GM18502 (cell line): Measurements from ENCODE around the gene ZNF407.

ENCODE experiments used
- ATAC-seq: cut with Tn5 transposase; IDR thresholded peaks from one replicate; pipeline ENCODE4 v1.9.1; 2021; ENCODE audit warnings: mild to moderate bottlenecking; ENCODE audit not compliant: unreplicated experiment, poor library complexity

The ZNF407 gene

DNA sequence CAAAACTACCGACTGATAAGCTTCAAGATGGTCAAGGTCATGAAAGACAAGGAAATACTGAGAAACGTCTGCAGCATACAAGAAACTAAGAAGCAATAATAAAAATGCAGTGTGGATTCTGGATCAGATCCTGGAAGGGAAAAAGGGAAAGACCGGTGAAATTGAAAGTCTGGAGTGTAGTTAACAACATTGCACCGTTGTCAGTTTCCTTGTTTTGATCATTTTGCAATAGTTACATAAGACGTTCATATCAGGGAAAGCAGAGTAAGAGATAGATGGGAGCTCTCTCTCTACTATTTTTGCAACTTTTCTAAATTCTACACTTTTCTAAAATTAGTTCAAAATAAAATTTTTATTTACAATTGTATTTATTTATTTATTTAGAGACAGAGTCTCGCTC, 15.0 kb upstream of the ZNF407 start:
- no peak for ATAC-seq

DNA sequence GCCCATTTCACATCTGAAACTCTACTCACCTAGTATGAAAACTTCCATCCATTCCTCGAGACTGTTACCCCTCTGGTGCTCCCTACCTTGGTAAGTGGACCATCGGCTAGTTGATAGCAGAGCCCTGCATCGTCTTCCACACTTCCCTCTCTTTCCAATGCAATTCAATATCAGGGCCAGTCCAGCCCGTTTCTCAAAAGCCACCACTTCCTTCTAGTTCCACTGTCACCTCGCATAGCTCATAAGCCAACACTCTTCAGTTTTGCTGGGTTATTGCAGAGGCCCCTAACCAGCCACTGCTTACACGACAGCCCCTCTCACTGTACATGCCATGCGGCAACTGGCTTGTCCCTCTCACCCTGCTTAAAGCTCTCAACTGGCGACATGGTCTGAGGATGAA, 10.2 kb upstream of the ZNF407 start:
- no peak for ATAC-seq

DNA sequence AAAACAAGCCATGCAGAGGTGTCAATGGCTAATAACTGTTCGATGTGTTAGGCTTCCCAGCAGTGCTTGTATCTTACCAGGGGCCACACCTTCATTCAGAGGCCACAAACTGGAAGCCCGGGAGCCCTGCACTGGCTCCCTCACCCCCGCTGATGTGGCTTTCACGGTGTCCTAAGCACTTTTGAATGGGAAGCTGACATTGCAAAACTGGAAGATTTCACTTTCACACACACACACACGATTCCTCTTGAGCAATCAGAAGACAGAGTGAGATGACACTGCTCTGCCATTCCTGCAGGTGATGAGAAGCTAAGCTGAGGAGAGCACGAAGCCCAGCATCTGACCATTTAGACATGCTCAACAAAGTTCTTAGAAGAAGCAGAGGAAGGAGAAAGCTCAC, 8.6 kb upstream of the ZNF407 start:
- ATAC-seq, result no peak

DNA sequence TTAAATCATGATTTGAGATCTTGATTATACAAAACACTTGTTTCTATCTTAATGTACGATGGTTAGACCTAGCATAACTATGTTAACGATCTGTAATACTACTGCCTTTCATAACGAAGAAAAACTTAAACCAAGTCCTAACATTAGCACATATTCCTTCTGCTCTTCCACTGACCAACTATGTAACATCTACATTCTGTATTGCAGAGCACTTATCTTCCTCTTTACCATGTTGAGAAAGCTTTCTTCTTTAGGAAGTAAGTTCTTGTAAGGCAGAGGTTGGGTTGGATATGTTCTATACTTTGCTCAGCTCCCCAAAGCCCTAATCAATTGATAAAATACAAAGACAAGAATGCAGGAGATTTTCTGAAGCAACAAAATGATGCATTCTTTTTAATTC, 7.9 kb upstream of the ZNF407 start:
- no peak for ATAC-seq

DNA sequence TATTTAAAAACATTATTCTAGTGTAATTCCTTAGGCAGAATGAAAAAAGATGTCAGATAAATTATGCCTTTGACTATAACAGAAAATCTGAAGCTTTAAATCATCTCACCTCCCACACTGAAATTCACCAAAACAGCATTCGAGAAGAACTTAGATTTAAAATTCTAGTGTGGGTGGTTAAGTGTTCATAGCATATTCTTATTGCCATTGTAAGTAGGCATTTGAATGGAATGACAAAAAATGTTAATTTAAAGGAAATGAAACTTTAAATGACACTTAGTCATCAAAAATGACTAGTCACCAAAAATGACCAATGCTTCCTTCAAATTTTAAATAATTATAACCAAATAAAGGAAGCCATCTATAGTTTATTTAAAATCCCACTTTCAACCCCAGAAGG, 7.0 kb upstream of the ZNF407 start:
- no peak for ATAC-seq

DNA sequence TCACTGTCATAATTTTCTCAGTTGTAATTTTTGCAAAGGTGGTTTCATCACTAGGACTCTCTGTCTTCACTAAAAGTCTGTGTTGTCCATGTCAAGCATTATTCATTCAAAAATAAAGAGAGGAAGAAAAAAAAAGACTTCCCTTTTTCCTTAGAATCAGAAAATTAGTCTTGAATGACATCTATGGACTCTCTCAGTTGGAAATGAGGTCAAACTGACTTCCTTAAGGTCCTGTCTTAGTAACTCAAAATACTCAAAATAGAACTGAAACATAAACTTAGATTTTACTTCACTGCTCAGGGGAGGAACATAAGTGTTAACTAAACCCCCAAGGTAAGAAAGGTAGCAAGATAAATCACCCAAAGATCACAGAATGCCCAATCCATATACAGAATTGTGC, 2.2 kb upstream of the ZNF407 start:
- no peak for ATAC-seq

DNA sequence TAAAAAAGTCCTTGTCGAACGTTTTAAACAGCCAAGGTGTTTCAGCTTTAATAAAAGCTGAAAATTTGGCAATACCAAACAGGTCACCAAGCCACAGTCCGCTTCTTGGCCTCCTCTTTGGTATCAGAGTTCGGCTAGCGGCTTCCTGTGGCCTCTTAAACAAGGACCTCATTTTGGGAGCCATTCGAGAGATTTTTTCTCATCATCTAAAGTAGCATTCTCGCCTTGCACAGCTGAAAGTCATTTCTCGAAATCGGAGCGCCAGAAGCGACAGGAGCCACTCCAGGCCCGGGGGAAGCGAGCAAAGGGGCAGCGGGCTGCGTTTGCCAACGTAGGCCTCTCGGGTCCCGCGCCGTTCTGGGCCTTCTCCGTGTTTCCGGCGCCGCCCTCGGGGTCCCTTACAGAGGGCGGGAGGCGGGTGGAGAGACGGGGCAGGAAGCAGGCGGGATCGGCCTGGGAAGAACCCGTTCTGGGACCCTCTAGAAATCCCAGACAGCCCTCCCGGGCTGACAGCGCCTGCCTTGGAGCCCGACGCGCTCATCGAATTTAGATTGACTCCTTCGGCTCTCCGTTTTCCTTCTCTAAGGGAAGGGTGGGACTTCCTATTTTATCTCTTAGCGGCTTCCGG, 522 bp upstream of the ZNF407 start:
- ATAC-seq, result peak; percentile 38

DNA sequence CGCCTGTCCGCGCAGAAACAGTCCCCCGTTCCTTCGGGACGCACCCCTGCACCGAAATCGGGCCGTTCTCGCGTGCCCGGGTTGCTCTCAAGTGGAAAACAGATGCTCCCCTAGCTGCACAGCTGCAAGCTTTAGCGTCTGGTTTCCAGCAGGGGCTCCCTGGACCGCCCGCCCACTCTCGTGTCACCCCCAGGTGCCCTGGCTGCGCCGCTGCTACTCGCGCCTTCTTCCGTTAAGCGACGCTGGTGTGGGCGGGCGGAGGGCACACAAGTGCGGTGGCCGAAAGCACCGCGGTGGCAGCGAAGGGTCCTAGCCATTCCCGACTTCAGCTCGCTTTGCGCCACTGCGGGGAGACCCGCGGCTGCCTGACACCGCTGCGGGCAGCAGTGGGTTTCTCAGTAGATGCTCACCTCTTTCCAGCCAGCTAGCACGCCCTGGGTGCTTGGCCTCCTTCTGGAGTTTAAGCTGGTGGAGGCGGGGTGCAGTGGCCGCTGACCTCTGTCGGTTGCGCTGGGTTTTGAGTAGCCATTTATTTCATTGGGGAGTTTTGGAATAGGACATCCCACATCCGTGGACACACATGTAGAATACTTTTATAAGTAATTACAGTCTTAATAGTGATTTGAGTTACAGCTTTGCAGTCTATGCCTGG, 806 bp downstream of the ZNF407 start:
- peak; percentile 67 for ATAC-seq

DNA sequence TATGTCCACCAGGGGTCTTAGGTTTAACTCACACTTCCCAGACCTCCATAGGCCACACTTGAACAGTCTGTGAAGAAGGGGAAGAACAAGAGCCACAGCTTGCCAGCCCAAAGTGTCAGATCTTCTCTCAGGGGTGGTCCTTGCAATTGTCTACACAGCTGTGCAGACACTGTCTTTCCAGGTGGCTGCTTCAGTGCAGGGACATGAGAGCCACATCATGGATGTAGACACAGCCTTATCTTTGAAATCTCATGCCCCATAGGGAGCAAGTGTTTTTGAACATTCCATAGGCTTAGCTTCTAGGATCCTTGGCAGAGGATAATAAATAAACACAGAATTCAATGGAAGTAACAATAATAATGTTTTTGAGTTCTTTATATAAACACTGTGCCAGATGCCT, 6.7 kb downstream of the ZNF407 start:
- no peak for ATAC-seq

DNA sequence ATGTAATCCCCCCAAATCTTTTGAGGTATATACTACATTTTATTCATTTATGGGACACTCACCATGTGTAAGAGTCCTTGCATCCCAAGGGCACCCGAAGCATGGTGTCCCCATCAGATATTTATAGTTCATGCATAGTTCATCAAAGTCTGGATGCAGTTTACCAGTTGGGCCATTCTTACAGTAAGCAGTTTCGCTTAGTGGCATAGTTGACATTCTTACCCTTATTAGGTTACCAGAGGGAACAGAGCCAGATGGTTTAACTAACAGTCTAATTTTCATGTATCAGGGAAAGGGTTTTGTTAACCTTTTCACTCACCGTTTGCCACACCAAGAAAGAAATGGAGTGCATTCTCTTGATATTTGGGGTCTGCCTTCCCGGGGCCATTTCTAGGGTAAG, 7.1 kb downstream of the ZNF407 start:
- no peak for ATAC-seq

DNA sequence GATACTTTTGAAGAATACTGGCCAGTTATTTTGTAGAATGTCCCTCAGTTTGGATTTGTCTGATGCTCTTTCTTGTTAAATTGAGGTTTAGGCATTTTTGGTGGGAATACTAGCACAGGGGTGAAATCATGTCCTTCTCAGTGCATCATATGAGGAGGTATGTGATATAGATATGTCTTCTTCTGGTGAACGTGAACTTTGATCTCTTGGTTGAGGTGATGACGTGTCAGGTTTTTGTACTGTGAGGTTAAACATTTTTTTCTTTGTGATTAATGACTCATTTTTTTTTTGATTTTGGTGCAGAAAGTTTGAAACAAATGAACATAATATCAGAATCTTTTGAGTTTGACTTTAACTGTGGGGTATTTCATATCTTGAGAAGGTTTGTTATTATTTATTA, 11.0 kb downstream of the ZNF407 start:
- no peak for ATAC-seq

DNA sequence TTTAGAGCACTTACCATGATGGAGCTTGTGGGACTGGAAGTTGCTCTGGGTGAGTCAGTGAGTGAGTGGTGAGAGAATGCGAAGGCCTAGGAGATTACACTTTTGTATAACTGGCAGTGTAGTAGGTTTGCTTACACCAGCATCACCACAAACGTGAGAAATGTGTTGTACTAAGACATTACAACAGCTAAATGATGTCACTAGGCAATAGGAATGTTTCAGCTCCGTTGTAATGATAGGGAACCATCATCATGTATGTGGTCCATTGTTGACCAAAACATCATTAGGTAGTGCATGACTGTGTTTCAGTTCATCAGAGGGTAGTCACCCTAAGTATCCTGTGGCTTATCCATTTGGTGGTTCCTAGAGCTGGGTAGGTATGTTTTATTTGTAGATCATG, 11.9 kb downstream of the ZNF407 start:
- no peak for ATAC-seq

DNA sequence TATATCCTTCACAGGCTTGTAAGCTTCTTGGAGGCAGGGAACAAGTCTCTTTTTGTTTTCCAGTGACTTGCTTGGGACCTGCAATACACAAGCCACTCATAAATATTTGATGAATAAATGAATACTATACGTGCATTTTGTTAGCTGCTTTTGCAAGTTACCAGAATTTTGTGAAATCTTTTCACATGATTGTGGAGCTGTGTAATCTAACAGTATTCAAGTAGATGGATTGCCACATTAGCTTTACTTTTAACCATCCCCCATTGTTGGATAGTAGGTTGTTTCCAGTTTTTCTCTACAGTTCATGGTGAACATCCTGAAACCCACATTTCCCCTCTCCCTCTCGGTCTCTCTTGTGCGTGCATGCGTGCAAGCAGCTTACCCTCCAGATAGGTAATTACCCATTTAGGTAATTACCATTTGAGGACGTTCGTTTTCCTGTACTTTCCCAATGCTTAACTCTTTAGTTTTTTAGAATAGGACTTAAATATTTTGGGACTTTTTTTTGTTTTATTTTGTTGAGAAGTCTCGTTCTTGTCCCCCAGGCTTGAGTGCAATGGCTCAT, 12.5 kb downstream of the ZNF407 start:
- ATAC-seq, result no peak

DNA sequence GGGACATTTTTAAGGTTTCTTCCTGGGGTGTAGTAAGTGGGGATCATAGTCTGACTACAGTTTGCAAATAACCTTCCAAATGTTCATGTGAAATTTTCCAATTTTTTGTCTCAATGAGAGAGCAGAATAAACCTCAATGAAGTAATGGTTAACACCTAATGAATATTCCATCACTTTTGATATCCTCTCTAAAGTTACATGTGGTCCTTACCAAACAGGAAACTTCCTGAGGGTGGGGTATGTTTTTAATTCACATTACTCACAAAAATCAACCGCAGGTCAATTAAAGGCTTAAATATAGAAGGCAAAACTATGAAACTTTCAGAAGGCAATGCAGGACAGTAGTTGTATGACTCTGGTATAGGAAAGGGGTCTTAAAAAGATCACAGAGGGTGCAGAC, 13.2 kb downstream of the ZNF407 start:
- ATAC-seq, result no peak

DNA sequence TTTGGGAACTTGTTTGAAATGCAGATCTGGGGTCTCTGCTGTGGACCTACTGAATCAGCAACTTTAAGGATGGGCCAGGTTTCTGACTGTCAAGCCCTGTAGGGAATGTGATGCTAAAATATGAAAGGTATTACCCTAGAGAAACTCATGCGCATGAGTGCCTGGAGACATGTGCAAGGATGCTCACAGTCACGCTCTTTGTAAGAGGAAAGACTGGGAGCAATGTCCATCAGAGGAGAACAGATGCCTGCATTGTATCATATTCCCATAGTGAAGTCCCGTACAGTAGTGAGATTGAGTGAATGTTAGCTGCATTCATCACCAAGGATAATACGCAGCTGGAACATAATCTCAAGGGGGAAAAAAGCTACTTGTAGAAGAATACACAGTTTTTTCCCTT, 14.1 kb downstream of the ZNF407 start:
- ATAC-seq, result no peak

DNA sequence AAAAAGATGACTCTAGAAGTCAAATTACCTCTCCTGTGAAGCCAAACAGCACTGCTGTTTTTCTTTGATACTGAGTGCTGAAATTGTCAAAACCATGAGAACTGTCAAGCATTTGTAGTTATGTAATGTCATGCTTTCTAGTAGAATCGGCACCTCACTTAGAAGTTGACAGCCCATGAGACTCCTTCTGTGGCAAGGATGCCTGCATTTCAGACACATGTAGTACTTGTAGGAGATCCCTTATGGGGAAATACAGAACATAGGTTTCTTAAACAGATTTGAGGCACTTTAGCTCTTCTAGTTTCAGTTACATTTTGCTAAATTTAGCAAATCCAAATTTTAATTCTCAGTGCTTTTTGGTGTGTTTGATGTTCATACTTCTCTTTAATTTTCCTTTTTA, 15.7 kb downstream of the ZNF407 start:
- peak; percentile 53 for ATAC-seq

DNA sequence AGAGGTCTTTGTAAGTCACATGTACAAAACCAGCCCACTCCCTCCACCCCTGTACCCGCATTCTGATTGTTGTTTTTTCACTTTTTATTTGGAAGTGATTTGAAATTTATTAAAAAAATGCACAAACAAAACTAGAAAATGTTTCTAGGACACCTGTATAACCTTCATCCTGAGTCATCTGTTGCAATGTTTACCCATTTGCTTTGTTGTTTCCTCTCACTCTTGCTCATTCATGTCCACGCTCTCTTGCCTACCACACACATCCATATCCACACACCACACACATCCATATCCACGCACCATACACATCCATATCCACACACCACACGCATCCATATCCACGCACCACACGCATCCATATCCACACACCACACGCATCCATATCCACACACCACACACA, 18.8 kb downstream of the ZNF407 start:
- ATAC-seq, result no peak

DNA sequence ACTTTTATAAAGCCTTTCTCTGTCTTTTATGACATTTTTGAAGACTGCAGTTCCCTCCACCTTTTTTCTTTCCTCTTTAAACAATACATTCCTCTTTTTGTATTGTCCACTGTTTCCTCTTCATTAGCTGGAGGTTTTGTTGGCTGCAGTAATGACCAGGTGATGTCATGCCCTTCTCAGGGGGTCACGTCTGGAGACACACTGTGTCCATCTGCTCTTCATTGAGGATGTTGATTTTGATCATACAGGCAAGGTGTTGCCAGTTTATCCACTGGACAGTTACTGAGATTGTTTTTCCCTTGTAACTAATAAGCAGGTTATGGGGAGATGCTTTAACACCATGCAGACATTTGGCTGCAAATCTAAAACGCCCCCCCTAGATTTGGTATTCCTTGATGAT, 19.8 kb downstream of the ZNF407 start:
- ATAC-seq, result no peak

DNA sequence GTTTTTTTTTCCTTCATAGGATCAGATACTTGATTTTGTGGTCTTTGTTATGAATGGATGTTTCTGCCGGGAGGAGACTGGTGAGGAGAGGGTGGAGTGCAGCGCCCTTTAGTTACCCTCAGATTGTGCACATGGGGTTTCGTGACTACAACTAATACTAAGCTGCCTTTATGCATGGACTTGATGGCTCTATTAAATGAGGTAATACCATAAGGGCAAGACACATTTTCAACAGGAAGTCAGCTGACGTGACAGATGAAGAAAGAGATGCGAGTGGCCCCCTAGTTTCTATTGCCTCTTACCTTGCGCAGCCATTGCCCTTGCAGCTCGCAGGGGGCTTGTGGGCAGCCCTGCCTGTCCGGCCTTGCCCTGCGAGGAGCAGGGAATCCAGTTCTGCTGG, 24.4 kb downstream of the ZNF407 start:
- ATAC-seq, result no peak

DNA sequence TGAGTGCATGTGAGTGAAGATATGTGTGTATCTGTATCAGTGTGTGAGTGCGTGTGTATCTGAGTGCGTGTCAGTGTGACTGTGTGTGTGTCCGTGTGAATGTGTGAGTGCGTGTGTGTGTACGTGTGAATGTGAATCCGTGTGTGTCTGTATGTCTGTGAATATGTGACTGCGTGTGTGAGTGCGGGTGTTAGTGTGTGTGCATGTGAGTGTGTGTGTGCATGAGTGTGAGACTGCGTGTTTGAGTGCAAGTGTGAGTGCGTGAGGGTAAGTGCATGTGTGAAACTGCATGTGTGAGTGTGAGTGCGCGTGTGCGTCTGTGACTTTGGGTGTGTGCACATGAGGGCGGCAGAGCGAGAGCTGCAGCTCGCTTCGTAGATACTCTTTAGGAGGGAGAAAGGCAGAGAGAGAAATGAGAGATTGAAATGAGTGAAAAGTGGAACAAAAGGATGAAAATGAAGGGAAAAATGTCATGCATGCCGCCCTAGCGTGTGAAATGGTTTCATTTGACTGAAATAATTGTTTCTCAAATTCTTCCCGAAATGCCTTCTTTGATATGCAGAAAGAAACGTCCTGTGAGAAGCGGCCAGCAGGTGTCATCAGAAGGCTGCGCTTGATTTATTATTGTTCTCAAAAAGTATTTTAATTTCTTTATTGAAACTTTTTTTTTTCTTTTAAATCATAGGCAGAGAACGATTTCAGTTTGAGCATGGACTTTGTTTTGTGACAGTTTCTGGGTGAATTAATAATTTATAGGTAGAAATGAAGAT, 25.6 kb downstream of the ZNF407 start:
- no peak for ATAC-seq

DNA sequence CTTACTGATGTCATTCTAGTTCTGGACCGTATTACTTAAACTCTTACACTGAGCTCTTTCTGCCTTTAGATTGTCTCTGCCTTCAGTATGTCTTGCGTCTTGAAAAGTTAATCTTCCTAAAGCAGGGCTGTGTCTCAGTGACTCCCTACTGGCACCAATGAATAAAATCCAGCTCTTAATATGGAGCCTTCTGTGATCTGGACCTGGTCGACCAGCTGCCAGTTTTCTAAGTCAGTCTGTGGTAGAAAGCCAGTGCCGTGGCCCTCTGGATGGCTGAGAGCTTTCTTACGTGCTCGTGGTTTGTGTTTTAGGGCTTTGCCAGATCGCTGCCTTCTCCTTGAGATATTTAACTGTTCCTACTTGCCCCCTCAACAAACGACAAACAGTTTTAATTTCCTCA, 26.8 kb downstream of the ZNF407 start:
- no peak for ATAC-seq
